Progenitor cell of endocrine pancreas (in vitro differentiated cells): ENCODE data around the gene CSHL1. TPM values are rescaled to one million over a fixed set of nuclear protein-coding genes. Genes with fewer than 3 reads are reported as not detected.
"Not testable (repeated sequence)": the region's sequence is repeated elsewhere in the genome, so short reads cannot be mapped to it uniquely, and the experiment has no call there.

ENCODE experiments used
- DNase-seq: peaks from one replicate; pipeline ENCODE4 v3.0.0; 2021; ENCODE audit warnings: low spot score; ENCODE audit not compliant: unreplicated experiment
- H3K27ac Mint-ChIP-seq: 2 replicates; pipeline ENCODE4 v1.8.0; 2021; ENCODE audit warnings: mild to moderate bottlenecking, moderate library complexity, mixed read lengths
- H3K27me3 Mint-ChIP-seq: 2 replicates; pipeline ENCODE4 v1.8.0; 2021; ENCODE audit warnings: mixed read lengths
- H3K36me3 Mint-ChIP-seq: 2 replicates; pipeline ENCODE4 v1.8.0; 2022; ENCODE audit warnings: mixed read lengths; ENCODE audit not compliant: insufficient read depth
- H3K4me1 Mint-ChIP-seq: 2 replicates; pipeline ENCODE4 v1.8.0; 2021; ENCODE audit warnings: low read depth, mixed read lengths
- H3K4me3 Mint-ChIP-seq: 2 replicates; pipeline ENCODE4 v1.8.0; 2021; ENCODE audit warnings: low read depth, mild to moderate bottlenecking, moderate library complexity, mixed read lengths
- H3K9me3 Mint-ChIP-seq: 2 replicates; pipeline ENCODE4 v1.8.0; 2021; ENCODE audit warnings: low read depth, mixed read lengths
- CTCF ChIP-seq: fragments of 200-600 bp; sonication (generic); IDR thresholded peaks from one replicate; pipeline ENCODE4 v1.5.0; 2021; ENCODE audit warnings: antibody characterized with exemption, mild to moderate bottlenecking; ENCODE audit not compliant: unreplicated experiment
- total RNA-seq: library from RNA; stranded (reverse); gene quantifications from 2 replicates; pipeline ENCODE4 v1.2.1, GENCODE V29; 2021

CSHL1 gene
- total RNA-seq, 1 donor from 2014 or later: not detected

- not testable (repeated sequence) for H3K4me1 Mint-ChIP-seq, DNase-seq, H3K9me3 Mint-ChIP-seq, H3K36me3 Mint-ChIP-seq, H3K4me3 Mint-ChIP-seq, H3K27ac Mint-ChIP-seq
- H3K27me3 Mint-ChIP-seq: peaks cover 23% of the 10 kb centered on the region
These were observed 36.9 kb downstream of the CSHL1 start for GRCh38 chr17:63874061-63874626.

GRCh38 chr17:63873577-63873976, 37.5 kb downstream of the CSHL1 start, which contains the start of gene CSH2:
CSH2 (minus strand) TSS chr17:63873677; CDS start chr17:63873614, 63 bp downstream.
- H3K4me3 Mint-ChIP-seq, H3K27ac Mint-ChIP-seq, H3K4me1 Mint-ChIP-seq, DNase-seq, H3K36me3 Mint-ChIP-seq, H3K9me3 Mint-ChIP-seq: not testable (repeated sequence)
- H3K27me3 Mint-ChIP-seq: peaks cover 22% of the 10 kb centered on the region

- not testable (repeated sequence) for H3K9me3 Mint-ChIP-seq, H3K36me3 Mint-ChIP-seq, DNase-seq, H3K4me3 Mint-ChIP-seq, H3K27ac Mint-ChIP-seq, H3K4me1 Mint-ChIP-seq
- peaks cover 12% of the 10 kb centered on the region for H3K27me3 Mint-ChIP-seq
These were observed 39.3 kb downstream of the CSHL1 start for GRCh38 chr17:63871646-63872365.

- H3K27me3 Mint-ChIP-seq, H3K4me1 Mint-ChIP-seq, H3K27ac Mint-ChIP-seq, H3K9me3 Mint-ChIP-seq, H3K36me3 Mint-ChIP-seq, H3K4me3 Mint-ChIP-seq, DNase-seq: not testable (repeated sequence)
These were observed 40.8 kb downstream of the CSHL1 start for GRCh38 chr17:63870292-63870665.

GRCh38 chr17:63869491-63870291, 41.4 kb downstream of the CSHL1 start:
- not testable (repeated sequence) for H3K4me3 Mint-ChIP-seq, H3K27me3 Mint-ChIP-seq, H3K27ac Mint-ChIP-seq, H3K4me1 Mint-ChIP-seq, H3K36me3 Mint-ChIP-seq, H3K9me3 Mint-ChIP-seq, DNase-seq
- TF ChIP-seq CTCF: peak; percentile 24

- not testable (repeated sequence) for H3K27ac Mint-ChIP-seq, H3K27me3 Mint-ChIP-seq, H3K9me3 Mint-ChIP-seq, H3K4me1 Mint-ChIP-seq, DNase-seq, H3K36me3 Mint-ChIP-seq, H3K4me3 Mint-ChIP-seq
These were observed 44.4 kb downstream of the CSHL1 start for GRCh38 chr17:63866625-63867024.

Other genes with a start within 250 kb of the CSHL1 start
- 109 and 113 TPM in 2 replicates for gene LIMD2, start 211.1 kb downstream of the CSHL1 start, total RNA-seq
- 49.7 and 52.0 TPM in 2 replicates for gene STRADA, start 169.5 kb downstream of the CSHL1 start, total RNA-seq
- gene CCDC47, start 137.7 kb downstream of the CSHL1 start, total RNA-seq: 65.2 and 68.4 TPM in 2 replicates
- gene DDX42, start 137.1 kb downstream of the CSHL1 start, total RNA-seq: 181 and 189 TPM in 2 replicates
- gene PSMC5, start 83.8 kb downstream of the CSHL1 start, total RNA-seq: 101 and 109 TPM in 2 replicates
- gene FTSJ3, start 83.6 kb downstream of the CSHL1 start, total RNA-seq: 46.5 and 49.0 TPM in 2 replicates
- gene SMARCD2, start 68.6 kb downstream of the CSHL1 start, total RNA-seq: 61.6 and 63.8 TPM in 2 replicates
- gene CSH2, start 37.6 kb downstream of the CSHL1 start, total RNA-seq: not detected in 2 replicates
- gene GH2, start 29.3 kb downstream of the CSHL1 start, total RNA-seq: not detected in 2 replicates
- gene CSH1, start 14.7 kb downstream of the CSHL1 start, total RNA-seq: not detected in 2 replicates
- gene GH1, start 7.6 kb upstream of the CSHL1 start, total RNA-seq: not detected in 2 replicates
- gene CD79B, start 21.1 kb upstream of the CSHL1 start, total RNA-seq: not detected in 2 replicates
- 0.10 and 0.55 TPM in 2 replicates for gene SCN4A, start 61.7 kb upstream of the CSHL1 start, total RNA-seq
- 2.8 and 3.7 TPM in 2 replicates for gene PRR29, start 87.1 kb upstream of the CSHL1 start, total RNA-seq
- 0.72 and 0.91 TPM in 2 replicates for gene ICAM2, start 109.4 kb upstream of the CSHL1 start, total RNA-seq
- gene ERN1, start 218.9 kb upstream of the CSHL1 start, total RNA-seq: 39.4 and 43.1 TPM in 2 replicates